Nephron progenitor cell (in vitro differentiated cells): ENCODE measurements around the gene XPO6.

Source experiments
- DNase-seq: peaks from one replicate; pipeline ENCODE4 v3.0.0; 2021
- H3K27ac Mint-ChIP-seq: 2 replicates; pipeline ENCODE4 v1.8.0; 2021; ENCODE audit warnings: mild to moderate bottlenecking, moderate library complexity, mixed read lengths
- H3K27me3 Mint-ChIP-seq: 2 replicates; pipeline ENCODE4 v1.8.0; 2021; ENCODE audit warnings: mild to moderate bottlenecking, low read depth, mixed read lengths; ENCODE audit not compliant: poor library complexity
- H3K36me3 Mint-ChIP-seq: 2 replicates; pipeline ENCODE4 v1.8.0; 2021; ENCODE audit warnings: low read depth, mixed read lengths
- H3K4me1 Mint-ChIP-seq: 2 replicates; pipeline ENCODE4 v1.8.0; 2021; ENCODE audit warnings: mixed read lengths
- H3K4me3 Mint-ChIP-seq: 2 replicates; pipeline ENCODE4 v1.8.0; 2021; ENCODE audit warnings: mild to moderate bottlenecking, moderate library complexity, mixed read lengths
- H3K9me3 Mint-ChIP-seq: 2 replicates; pipeline ENCODE4 v1.8.0; 2021; ENCODE audit warnings: mild to moderate bottlenecking, moderate library complexity, mixed read lengths
- TF ChIP-seq, protein P1 (sequence below): fragments of 200-600 bp; sonication (generic); IDR thresholded peaks from 2 replicates; pipeline ENCODE4 v1.5.0; 2021; ENCODE audit warnings: antibody characterized with exemption

The XPO6 gene

DNA sequence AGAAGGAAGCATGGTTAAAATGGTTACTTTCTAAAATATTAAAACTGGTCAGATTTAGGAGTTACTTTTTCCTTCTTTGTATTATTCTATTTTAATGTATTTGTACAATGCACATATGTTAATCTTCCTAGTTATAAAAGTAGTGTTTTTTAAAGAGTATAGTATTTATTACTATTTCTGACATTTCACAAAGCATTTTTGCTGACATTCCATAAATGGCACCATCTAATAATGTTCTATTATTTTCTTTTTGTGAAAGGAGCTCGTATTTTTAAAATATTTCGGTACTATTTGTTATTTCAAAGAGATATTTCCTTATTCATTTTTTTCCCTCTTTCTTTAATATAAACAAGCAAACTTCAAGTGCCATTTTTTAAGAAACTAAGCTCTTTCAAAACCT, 100.8 kb downstream of the XPO6 start:
- no peak overlapping the region for H3K27ac Mint-ChIP-seq
- no peaks in the 10 kb centered on the region for H3K4me1 Mint-ChIP-seq
- TF ChIP-seq, protein P1, sequence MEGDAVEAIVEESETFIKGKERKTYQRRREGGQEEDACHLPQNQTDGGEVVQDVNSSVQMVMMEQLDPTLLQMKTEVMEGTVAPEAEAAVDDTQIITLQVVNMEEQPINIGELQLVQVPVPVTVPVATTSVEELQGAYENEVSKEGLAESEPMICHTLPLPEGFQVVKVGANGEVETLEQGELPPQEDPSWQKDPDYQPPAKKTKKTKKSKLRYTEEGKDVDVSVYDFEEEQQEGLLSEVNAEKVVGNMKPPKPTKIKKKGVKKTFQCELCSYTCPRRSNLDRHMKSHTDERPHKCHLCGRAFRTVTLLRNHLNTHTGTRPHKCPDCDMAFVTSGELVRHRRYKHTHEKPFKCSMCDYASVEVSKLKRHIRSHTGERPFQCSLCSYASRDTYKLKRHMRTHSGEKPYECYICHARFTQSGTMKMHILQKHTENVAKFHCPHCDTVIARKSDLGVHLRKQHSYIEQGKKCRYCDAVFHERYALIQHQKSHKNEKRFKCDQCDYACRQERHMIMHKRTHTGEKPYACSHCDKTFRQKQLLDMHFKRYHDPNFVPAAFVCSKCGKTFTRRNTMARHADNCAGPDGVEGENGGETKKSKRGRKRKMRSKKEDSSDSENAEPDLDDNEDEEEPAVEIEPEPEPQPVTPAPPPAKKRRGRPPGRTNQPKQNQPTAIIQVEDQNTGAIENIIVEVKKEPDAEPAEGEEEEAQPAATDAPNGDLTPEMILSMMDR = no peak
- no peaks in the 10 kb centered on the region for H3K9me3 Mint-ChIP-seq
- H3K27me3 Mint-ChIP-seq = no peaks in the 10 kb centered on the region
- no peak overlapping the region for H3K4me3 Mint-ChIP-seq
- no peak for DNase-seq
- H3K36me3 Mint-ChIP-seq = peaks cover 59% of the 10 kb centered on the region

DNA sequence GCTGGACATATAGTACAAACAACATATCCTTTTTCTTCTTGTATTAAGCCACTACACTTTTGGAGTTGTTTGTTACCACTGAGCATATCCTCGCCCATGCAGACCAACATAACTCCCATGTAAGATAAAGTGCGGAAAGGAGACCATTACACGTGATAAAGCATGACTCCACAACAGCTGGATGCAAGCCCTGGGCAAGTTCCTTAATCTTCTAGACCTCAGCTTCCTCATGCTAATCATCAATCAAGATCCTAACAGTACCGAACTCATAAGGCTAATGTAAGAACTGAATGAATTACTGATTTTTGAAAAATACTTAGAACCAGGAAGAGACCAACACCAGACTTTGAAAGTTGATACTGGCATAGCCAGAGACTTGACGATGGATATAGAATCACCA, 101.3 kb downstream of the XPO6 start:
- Mint-ChIP-seq H3K27me3 (no peaks in the 10 kb centered on the region), H3K36me3 (peaks cover 59% of the 10 kb centered on the region), H3K4me3 (no peak overlapping the region), H3K9me3 (no peaks in the 10 kb centered on the region), H3K4me1 (no peaks in the 10 kb centered on the region), H3K27ac (no peak overlapping the region)
- TF ChIP-seq, protein P1 = no peak
- no peak for DNase-seq

DNA sequence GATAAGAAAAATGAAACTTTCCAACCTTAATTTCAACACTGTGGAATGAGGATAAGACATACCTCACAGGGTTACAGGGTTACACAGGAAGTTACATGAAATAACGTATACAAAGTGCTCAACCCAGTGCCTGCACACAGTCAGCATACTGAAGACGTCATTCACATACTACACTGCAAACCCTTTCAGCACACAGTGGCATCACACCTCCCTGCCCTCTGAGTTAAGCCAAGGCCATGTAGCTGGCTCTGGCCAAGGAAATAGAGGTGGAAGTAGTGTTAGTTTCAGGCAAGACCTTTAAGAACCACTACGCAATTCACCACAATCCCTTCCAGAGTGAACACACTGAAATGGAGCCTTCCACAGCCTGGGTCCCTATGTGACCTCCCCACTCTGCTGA, 101.7 kb downstream of the XPO6 start:
- Mint-ChIP-seq H3K36me3 (peaks cover 61% of the 10 kb centered on the region), H3K4me1 (no peaks in the 10 kb centered on the region), H3K4me3 (no peak overlapping the region), H3K27ac (no peak overlapping the region), H3K9me3 (no peaks in the 10 kb centered on the region), H3K27me3 (no peaks in the 10 kb centered on the region)
- DNase-seq = no peak
- TF ChIP-seq, protein P1 = no peak

DNA sequence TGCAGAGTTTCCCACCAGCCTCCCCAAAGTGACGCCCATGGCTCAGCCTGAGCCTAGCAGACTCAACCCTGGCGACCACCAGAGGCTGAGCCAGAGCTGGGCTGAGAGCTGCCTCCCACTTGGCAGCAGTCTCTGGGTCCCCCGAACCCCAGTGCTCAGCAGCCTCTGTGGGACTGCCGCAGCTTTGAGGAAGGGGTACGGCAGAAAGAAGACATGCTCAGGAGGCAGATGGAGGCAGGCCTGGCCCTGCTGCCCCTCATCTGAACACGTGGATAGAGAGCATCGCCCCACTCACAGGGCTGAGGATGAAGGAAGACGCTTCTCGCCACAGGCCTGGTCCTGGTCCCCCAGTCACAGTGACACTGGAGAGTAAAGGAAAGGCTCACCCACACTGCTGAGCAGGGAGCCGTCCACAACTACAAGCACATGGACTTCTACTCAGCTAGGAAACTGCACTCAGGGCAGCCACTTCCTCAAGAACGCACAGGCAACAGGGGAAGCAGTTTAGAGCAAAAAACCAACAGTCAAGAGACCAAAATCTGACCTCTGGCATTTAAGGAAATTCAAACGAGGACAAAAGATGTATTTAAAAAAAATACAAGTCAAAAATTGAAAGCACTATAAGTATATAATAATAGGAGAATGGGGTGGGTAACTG, 103.0 kb downstream of the XPO6 start:
- TF ChIP-seq, protein P1 = no peak
- H3K36me3 Mint-ChIP-seq = peaks cover 65% of the 10 kb centered on the region
- no peak overlapping the region for H3K27ac Mint-ChIP-seq
- no peaks in the 10 kb centered on the region for H3K4me1 Mint-ChIP-seq
- no peaks in the 10 kb centered on the region for H3K9me3 Mint-ChIP-seq
- H3K4me3 Mint-ChIP-seq = no peak overlapping the region
- no peak for DNase-seq
- no peaks in the 10 kb centered on the region for H3K27me3 Mint-ChIP-seq

DNA sequence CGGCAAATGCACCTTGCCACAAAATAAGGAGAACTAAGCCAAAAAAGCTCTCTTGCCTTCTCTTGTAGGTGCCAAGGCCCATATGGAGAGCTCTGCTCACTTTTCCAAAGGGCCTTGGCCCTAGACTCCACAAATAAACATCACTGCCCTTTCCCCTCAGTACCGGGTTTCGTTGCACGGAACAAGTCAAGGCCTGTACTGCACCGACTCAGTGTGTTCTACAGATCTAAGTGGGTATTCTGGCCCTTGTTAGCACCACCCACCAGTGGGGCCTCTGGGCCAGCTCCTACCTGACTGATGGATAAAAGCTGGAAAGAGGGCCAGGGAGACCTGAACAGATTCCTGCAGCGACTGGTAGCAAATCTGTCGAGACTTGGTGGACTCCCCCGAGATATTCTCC, 104.5 kb downstream of the XPO6 start:
- H3K36me3 Mint-ChIP-seq = peaks cover 70% of the 10 kb centered on the region
- H3K4me3 Mint-ChIP-seq = no peak overlapping the region
- H3K27ac Mint-ChIP-seq = peak overlapping the region; percentile 81
- no peaks in the 10 kb centered on the region for H3K4me1 Mint-ChIP-seq
- DNase-seq = no peak
- no peaks in the 10 kb centered on the region for H3K9me3 Mint-ChIP-seq
- TF ChIP-seq, protein P1 = no peak
- no peaks in the 10 kb centered on the region for H3K27me3 Mint-ChIP-seq

DNA sequence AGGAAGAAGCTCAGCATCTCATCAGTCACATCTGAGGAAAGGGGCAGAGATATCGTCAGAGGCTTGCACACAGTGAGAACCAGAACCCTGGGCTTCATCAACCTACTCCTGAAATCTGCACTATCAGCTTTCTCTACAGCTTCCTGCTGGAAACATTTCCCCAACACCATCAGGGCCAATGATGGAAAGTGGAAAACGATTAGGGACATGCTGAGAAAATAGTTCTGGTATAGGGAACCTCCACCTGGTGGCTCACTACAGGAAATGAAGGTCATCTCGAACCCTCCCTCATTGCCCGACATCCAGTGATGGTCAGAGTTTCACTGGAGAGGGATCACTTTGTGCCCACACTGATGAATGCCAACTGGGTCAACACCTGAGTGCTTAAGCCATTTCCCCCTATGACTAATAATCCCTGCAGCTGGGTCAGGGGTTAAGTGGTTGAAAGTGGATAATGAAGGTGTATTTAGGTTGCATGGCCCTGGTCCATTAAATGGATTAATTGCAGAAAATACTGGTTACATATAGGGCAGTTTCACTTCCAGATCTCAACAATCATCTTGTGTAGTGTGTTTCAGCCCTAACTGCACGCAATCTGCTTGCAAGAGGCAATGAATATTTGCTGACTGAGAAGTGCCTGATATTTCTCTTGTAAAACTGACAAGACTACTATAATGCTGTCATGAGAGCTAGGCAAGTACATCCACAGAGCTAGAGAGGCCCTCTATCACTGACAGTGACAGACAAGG, 105.1 kb downstream of the XPO6 start:
- Mint-ChIP-seq H3K36me3 (peaks cover 73% of the 10 kb centered on the region), H3K4me3 (no peak overlapping the region), H3K27ac (no peak overlapping the region), H3K9me3 (no peaks in the 10 kb centered on the region), H3K4me1 (no peaks in the 10 kb centered on the region), H3K27me3 (no peaks in the 10 kb centered on the region)
- TF ChIP-seq, protein P1 = no peak
- DNase-seq = no peak
